GM12891 (cell line): ENCODE data around the gene C2CD2L.
A peak's percentile ranks its signal among the peaks of the same experiment; 100 is the strongest.

Experiments used
- DNase-seq: peaks from one replicate; pipeline ENCODE4 v3.0.0; 2011; ENCODE audit warnings: low spot score; ENCODE audit not compliant: insufficient read length
- FAIRE-seq: peaks from 2 replicates; lab custom pipeline; 2011; peaks lifted over from hg19 to GRCh38; lab: Jason Lieb, UNC
- PAX5 ChIP-seq: IDR thresholded peaks from 2 replicates; pipeline ENCODE4 v1.6.1; 2011; ENCODE audit warnings: low read length, moderate library complexity, mild to moderate bottlenecking; ENCODE audit not compliant: insufficient read depth, severe bottlenecking
- POLR2A ChIP-seq: IDR thresholded peaks from 2 replicates; pipeline ENCODE4 v1.6.1; 2011; ENCODE audit warnings: low read depth, low read length, control low read depth
- POLR2AphosphoS5 ChIP-seq: IDR thresholded peaks from 2 replicates; pipeline ENCODE4 v1.6.1; 2011; ENCODE audit warnings: low read depth, low read length, control low read depth
- POU2F2 ChIP-seq: IDR thresholded peaks from 2 replicates; pipeline ENCODE4 v1.6.1; 2011; ENCODE audit warnings: low read depth, mild to moderate bottlenecking, control low read depth, low read length, moderate library complexity
- SPI1 ChIP-seq: IDR thresholded peaks from 2 replicates; pipeline ENCODE4 v1.6.1; 2011; ENCODE audit warnings: low read depth, low read length, control low read depth
- TAF1 ChIP-seq: IDR thresholded peaks from 2 replicates; pipeline ENCODE4 v1.6.1; 2011; ENCODE audit warnings: low read depth, low read length, control low read depth

C2CD2L gene

DNA sequence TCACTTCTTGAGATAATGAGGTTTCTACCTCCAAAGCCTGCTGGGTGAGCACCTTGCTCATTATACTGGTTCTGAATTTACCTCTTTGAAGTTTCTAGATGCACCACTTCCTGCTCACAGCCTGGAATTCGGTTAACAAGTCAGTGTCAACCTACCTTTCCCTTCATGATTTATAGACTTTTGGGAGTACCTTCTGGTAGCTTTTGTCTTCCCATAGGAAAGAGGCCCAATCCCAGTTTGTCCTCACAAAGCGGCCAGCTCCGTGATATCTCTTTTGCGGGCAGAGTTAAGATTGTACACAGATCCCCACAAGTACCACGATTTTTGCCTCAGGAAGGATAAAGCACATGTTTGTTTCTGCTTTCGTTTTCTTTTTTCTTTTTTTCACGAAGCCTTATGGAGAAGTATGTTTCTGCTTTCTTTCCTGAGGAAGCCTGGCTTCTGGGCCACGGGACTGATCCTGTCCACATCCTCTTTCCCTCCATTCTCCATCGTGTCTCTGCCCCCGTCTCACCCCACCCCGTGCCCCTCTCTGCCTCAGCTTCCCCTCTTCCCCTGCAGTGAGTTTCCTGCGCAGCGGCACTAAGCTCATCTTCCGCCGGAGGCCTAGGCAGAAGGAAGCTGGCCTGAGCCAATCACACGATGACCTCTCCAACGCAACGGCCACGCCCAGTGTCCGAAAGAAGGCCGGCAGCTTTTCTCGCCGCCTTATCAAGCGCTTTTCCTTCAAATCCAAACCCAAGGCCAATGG is 8.5 kb downstream of the C2CD2L start:
- TF ChIP-seq PAX5 (no peak), SPI1 (no peak), POLR2A (no peak), POLR2AphosphoS5 (no peak), TAF1 (no peak), POU2F2 (no peak)
- FAIRE-seq (no peak), DNase-seq (no peak)

DNA sequence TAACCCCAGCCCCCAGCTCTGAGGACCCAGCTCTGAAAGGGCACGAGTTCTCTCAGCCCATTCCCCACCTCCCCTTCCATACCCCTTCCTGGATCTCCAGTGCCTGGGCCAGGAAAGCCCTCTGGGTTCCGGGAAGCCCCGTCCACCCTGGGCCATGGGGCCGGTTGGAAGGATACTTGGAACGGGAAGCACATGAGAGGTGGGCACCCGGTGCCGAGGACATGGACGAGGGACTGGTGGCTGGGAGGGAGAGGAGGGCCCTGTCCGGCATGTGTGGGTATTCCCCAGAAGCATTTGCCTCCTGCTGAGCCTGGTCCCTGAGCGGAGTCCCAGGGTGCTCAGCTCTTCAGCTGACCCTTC is 9.1 kb downstream of the C2CD2L start:
- FAIRE-seq (no peak), DNase-seq (no peak)
- TF ChIP-seq POLR2AphosphoS5 (no peak), TAF1 (no peak), POU2F2 (no peak), PAX5 (no peak), SPI1 (no peak), POLR2A (no peak)

DNA sequence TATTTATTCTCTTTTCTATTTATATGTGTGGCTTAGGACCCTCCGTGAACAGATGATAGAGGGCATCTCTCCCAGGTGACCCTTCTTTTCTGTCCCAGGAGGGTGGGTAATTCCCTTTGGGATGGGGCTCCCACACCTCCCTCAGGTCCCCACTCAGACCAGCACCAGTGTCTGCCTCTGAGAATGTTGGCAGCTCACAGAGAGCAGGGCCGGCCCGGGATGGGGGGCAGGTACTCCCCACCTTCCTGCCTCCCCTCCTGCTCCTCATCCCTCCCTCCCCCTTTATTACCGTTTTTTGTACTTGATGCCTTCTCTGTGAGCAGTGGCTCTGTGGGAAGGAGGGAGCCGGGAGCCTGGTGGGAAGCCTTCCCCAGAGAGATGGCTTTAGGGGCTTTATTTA is 9.5 kb downstream of the C2CD2L start:
- FAIRE-seq (no peak), DNase-seq (no peak)
- no peak for TF ChIP-seq SPI1
- TF ChIP-seq TAF1: no peak
- no peak for TF ChIP-seq PAX5
- no peak for TF ChIP-seq POLR2A
- no peak for TF ChIP-seq POLR2AphosphoS5
- no peak for TF ChIP-seq POU2F2

DNA sequence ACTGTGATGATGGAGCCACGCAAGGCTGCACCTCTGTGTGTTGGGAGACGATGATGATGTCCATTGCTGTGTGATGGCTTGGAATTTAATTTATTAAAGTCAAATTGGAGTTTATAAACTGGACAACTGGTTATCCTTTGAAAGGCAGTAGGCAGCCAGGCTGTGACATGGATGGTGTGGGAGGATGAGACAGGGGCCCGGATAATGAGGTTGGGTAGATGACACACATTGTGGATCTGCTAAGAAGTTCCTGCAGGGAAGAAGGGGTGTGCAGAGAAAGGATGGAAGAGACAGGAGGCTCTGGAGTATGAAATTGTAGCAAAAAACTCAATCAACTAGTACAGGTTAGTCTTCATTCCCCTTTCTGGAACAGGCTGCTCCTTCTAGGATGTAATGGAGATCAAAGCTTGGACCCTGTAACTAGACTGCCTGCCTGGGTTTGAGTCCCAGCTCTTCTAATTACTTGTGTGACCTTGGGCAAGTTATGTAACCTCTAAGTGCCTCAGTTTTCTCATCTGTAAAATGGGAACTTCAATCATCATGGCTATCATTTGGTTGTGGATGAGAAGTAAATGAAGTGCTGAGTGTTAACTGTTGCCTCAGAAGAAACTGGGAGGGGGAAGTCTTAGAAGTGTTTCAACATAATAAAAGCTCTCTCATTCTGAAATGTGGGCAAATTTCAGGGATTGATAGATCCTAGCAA is 10.0 kb downstream of the C2CD2L start:
- TF ChIP-seq TAF1 (no peak), PAX5 (no peak), POU2F2 (no peak), POLR2A (no peak), SPI1 (no peak), POLR2AphosphoS5 (no peak)
- DNase-seq (no peak), FAIRE-seq (no peak)

DNA sequence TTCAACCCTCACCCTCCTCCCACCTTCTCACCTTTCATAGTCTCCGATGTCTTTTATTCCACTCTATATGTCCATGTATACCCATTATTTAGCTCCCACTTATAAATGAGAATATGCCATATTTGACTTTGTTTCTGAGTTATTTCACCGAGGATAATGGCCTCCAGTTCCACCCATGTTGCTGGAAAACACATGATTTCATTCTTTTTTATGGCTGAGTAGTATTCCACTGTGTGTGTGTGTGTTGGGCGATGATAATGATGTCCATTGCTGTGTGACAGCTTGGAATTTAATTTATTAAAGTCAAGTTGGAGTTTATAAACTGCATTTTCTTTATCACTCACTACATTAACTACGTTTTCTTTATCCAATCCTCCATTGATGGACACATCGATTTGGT is 11.1 kb downstream of the C2CD2L start:
- no peak for TF ChIP-seq POLR2A
- no peak for TF ChIP-seq POU2F2
- TF ChIP-seq SPI1: no peak
- no peak for TF ChIP-seq PAX5
- no peak for TF ChIP-seq TAF1
- TF ChIP-seq POLR2AphosphoS5: no peak
- DNase-seq (no peak), FAIRE-seq (no peak)

DNA sequence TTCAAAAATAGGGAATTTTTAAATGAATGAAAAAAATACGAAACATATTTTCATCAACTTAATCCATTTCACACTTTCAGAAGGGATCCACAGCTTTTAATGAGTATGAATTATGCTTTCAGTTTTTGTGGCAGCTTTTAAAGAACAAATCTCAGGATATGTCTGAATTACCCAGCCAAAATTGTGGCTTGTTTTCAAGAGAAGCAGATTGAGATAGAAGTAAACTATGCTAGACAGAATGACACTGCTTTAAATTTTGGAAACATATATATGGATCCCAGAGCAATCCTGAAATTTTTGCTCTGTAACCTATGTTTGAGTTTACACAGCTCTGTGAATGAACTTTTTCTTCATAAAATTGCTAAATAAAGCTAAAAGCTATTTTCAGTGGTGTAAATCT is 11.8 kb downstream of the C2CD2L start:
- no peak for DNase-seq
- no peak for FAIRE-seq

DNA sequence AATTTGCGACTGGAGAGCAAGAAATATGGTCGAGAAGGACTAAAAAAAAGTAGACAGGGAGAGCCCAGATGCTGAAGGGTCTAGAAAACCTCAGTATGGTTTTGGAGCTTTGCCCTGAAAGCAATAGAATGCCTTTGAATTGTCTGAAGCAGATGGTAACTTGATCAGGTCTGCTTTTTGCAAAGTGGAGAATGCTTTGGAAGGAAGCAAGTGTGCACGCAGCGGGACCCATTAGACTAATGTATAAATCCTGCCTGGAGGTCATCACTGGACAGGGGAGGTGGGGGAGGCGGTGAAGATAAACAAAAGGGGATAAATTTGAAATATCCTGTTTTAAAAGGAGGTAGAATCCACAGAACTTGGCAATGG is 13.5 kb downstream of the C2CD2L start:
- DNase-seq: no peak
- TF ChIP-seq POU2F2 (no peak), TAF1 (no peak), POLR2AphosphoS5 (no peak), PAX5 (no peak), POLR2A (no peak), SPI1 (no peak)
- no peak for FAIRE-seq

More for the DNA sequence above, 11.8 kb downstream of the C2CD2L start:
- TF ChIP-seq PAX5: no peak
- TF ChIP-seq POU2F2: no peak
- no peak for TF ChIP-seq POLR2AphosphoS5
- no peak for TF ChIP-seq TAF1
- no peak for TF ChIP-seq SPI1
- no peak for TF ChIP-seq POLR2A

DNA sequence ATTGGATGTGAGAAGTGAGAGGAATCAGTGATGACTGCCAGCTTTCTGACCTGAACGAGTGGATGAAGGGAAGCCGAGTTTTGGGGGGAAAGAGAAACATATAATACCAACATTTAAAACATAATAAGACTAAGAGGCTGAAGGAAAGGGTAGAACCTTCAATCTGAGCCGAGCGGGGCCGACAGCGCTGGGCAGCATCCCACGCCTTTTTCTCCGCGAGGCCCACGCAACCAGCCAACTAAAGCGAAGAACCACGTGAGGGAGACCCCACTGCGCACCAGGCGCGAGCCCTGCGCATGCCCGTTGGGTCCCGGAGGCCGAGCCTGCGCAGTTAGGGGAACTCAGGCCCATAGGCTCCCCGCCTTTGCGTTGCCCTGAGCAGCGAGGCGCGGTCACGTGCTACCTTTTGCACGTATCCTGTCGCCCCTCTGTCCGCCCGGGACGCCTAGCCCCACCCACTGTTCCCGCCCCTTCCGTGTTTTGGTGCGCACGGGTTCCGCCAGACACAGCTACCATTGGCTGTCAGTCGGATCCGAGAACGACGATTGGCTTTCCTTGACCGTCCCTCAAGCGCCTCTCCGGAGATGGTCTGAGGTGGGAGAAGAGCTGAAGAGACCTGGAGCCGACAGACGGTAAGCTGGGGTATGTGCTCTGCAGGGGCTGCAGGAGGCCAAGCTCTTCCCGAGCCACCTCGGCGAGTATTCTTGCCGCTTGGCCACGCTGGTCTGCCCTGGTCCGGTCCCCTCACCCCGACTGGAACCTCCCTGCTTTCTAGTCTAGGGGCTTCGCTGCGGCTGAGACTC is 14.1 kb downstream of the C2CD2L start, which contains the start of gene HINFP:
HINFP (plus strand) TSS at position 573 of the 803 bp plus-strand sequence. CDS start 5,365 bp downstream, outside the sequence.
- peak; percentile 100 for FAIRE-seq
- DNase-seq: peak; percentile 97
- TF ChIP-seq PAX5: no peak
- peak; percentile 67 for TF ChIP-seq POLR2AphosphoS5
- peak; percentile 34; the same call in 1 of the 2 replicates for TF ChIP-seq SPI1
- peak; percentile 72 for TF ChIP-seq TAF1
- TF ChIP-seq POU2F2: no peak
- peak; percentile 64; the same call in 1 of the 2 replicates for TF ChIP-seq POLR2A

DNA sequence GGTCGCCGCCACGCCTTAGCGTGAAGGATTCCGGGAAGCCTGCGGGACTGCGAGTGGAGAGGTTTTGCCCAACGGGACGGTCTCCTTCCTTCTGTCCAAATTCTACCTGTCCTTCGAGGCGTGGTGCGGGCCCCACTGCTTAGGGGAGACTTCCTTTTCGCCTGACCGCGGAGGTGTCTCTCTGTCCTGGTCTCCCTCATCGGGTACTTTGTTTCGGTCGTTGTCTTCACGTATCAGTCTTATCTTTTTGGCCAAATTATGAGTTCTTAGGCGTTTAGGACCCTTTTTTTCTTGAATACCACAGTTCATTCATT is 14.6 kb downstream of the C2CD2L start:
- DNase-seq (no peak), FAIRE-seq (no peak)
- no peak for TF ChIP-seq POLR2AphosphoS5
- no peak for TF ChIP-seq POLR2A
- no peak for TF ChIP-seq SPI1
- TF ChIP-seq POU2F2: no peak
- TF ChIP-seq PAX5: no peak
- TF ChIP-seq TAF1: no peak
